ENCODE data around the gene POMT2. TPM values are rescaled to one million over a fixed set of nuclear protein-coding genes. Genes with fewer than 3 reads are reported as not detected.

POMT2 gene
- polyA plus RNA-seq, 1 of the 3 experiments (the other 2 are of a cell fraction), result 19.9 TPM

DNA sequence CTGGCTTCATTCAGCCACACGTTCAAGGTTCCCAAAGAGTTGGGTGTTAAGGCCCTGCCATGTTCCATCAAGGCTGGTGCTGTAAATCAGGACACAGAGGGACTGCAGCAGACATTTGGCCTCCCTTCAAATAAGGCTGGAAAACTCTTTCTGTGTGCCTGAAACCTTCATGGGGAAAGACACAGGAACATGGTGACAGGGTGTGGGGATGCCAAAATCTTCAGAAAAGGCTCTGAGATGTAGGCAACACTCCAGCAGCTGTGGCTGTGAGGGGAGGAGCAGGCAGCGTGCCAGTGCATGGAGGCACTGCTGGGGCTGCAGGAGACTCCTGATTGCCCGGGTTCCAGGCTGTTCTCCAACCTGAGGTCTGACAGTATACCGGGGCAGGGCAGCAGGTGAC is 15.0 kb downstream of the POMT2 start:
- peaks cover 4 to 27% of the 10 kb centered on the region in 2 experiments for H3K36me3 ChIP-seq (replicated peaks in 1 of 2; ENCODE audit: control insufficient read depth in 1 of 2, insufficient read depth in 2 of 2, low read length in 1 of 2)
- 100% methylated on average over 1 of the region's 4 CpGs for WGBS (ENCODE audit: low lambda C conversion rate)
- CTCF ChIA-PET, result interaction anchor here (1.2 to 3.2 kb wide), 3 partner anchors 10 to 156 kb away, joined by 3 to 40 read pairs (median 19); no protein-coding TSS in a partner anchor
- no peak overlapping the region for H3K9ac ChIP-seq
- TF ChIP-seq, protein P1, sequence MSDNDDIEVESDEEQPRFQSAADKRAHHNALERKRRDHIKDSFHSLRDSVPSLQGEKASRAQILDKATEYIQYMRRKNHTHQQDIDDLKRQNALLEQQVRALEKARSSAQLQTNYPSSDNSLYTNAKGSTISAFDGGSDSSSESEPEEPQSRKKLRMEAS (IDR thresholded peaks at IDR 0.05; ENCODE audit: low read depth), result no peak
- TF ChIP-seq, protein P2, sequence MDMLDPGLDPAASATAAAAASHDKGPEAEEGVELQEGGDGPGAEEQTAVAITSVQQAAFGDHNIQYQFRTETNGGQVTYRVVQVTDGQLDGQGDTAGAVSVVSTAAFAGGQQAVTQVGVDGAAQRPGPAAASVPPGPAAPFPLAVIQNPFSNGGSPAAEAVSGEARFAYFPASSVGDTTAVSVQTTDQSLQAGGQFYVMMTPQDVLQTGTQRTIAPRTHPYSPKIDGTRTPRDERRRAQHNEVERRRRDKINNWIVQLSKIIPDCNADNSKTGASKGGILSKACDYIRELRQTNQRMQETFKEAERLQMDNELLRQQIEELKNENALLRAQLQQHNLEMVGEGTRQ (IDR thresholded peaks at IDR 0.05; ENCODE audit: borderline replicate concordance, low read depth, low read length), result no peak
- TF ChIP-seq RXRA (IDR thresholded peaks at IDR 0.05; ENCODE audit: borderline replicate concordance, low read depth) (no peak), POLR2AphosphoS5 (IDR thresholded peaks at IDR 0.05; ENCODE audit: low read depth, low read length) (no peak), MEF2A (IDR thresholded peaks at IDR 0.05; ENCODE audit: borderline replicate concordance, low read depth) (no peak), NFIC (IDR thresholded peaks at IDR 0.05; ENCODE audit: borderline replicate concordance) (no peak), ELF1 (IDR thresholded peaks at IDR 0.05) (no peak), SIN3A (IDR thresholded peaks at IDR 0.05; ENCODE audit: borderline replicate concordance, low read depth, low read length) (no peak)
- no peak overlapping the region for H3K4me3 ChIP-seq (ENCODE audit: low read depth in 2 of 2, low read length in 1 of 2)
- DNase-seq, result no peak
- H3K4me1 ChIP-seq (ENCODE audit: control insufficient read depth in 1 of 2, insufficient read depth in 2 of 2, low read depth in 1 of 2, low read length in 1 of 2), result peaks cover 11 to 31% of the 10 kb centered on the region in 2 experiments
- no peak overlapping the region for H3K4me2 ChIP-seq
- H2AFZ ChIP-seq (ENCODE audit: low read depth), result no peak overlapping the region
- peak overlapping the region in 1 of 2 experiments; percentile 14; a peak in 1 of 4 replicates for H3K27ac ChIP-seq (ENCODE audit: low read depth in 2 of 2, low read length in 1 of 2)
- no peaks in the 10 kb centered on the region for H3K79me2 ChIP-seq (ENCODE audit: insufficient read depth)
- H3K27me3 ChIP-seq (ENCODE audit: insufficient read depth), result no peaks in the 10 kb centered on the region
- no peaks in the 10 kb centered on the region for H3K9me2 ChIP-seq
- POLR2A ChIA-PET, result no interaction called here
- peaks cover 24% of the 10 kb centered on the region for H3F3A ChIP-seq (replicated peaks; ENCODE audit: insufficient read depth)
- H4K20me1 ChIP-seq (ENCODE audit: insufficient read depth), result peaks cover 3% of the 10 kb centered on the region
- H3K9me3 ChIP-seq, result no peaks in the 10 kb centered on the region

DNA sequence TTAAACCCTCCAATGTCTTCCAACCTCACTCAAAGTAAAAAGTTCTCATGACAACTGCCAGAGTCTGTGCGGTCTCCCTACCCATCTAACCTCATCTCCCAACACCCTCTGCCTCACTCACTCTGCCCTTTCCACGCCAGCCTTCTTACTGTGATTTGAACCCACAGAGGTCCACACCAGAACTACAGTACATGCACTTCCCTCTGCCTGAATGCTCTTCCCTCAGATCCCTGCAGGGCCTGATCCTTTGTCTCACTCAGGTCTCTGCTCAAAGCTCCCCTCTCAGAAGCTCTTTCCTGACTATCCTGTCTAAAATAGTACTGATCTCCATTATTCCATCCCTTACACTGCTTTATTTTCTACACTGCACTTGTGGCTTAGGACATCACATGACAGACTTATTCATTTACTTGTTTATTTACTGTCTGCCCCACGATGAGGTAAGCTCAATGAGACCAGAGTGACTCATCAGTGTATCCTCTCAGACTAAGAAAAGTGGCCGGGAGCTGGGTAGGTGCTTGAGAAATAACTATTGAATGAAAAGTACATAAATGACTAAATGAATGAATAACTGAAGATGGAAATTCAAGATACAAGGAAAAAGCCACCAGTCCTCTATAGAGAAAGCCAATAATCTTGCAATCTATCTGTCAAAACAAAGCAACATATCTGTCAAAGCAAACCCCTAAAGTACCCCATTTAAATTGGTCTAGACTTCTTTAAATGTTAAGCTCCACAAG is 17.1 kb downstream of the POMT2 start:
- Histone ChIP-seq H3K27me3 (ENCODE audit: insufficient read depth) (no peaks in the 10 kb centered on the region), H3K79me2 (ENCODE audit: insufficient read depth) (no peaks in the 10 kb centered on the region), H3K36me3 (replicated peaks in 1 of 2; ENCODE audit: control insufficient read depth in 1 of 2, insufficient read depth in 2 of 2, low read length in 1 of 2) (peaks cover 0 to 45% of the 10 kb centered on the region in 2 experiments), H3K4me3 (ENCODE audit: low read depth in 2 of 2, low read length in 1 of 2) (0 out of 4 replicates have a peak overlapping the region, but pooled peaks of 1 of the 2 experiments have one; percentile 3), H3K4me1 (ENCODE audit: control insufficient read depth in 1 of 2, insufficient read depth in 2 of 2, low read depth in 1 of 2, low read length in 1 of 2) (peaks cover 11 to 31% of the 10 kb centered on the region in 2 experiments), H3K9me3 (no peaks in the 10 kb centered on the region), H3K4me2 (peak overlapping the region; percentile 56), H3K9ac (no peak overlapping the region), H4K20me1 (ENCODE audit: insufficient read depth) (peaks cover 3% of the 10 kb centered on the region), H3K27ac (ENCODE audit: low read depth in 2 of 2, low read length in 1 of 2) (peak overlapping the region; percentile 40 to 87; a peak in 3 of 4 replicates), H3F3A (replicated peaks; ENCODE audit: insufficient read depth) (peaks cover 24% of the 10 kb centered on the region), H2AFZ (ENCODE audit: low read depth) (no peak overlapping the region), H3K9me2 (no peaks in the 10 kb centered on the region)
- ChIA-PET POLR2A (interaction anchor here (1.2 kb wide), 1 partner anchor 12 kb away, joined by 4 read pairs; no protein-coding TSS in a partner anchor), CTCF (interaction anchor here (0.6 to 7.3 kb wide), 5 partner anchors 11 to 217 kb away, joined by 3 to 143 read pairs (median 3); no protein-coding TSS in a partner anchor)
- DNase-seq, result no peak
- WGBS (ENCODE audit: low lambda C conversion rate), result 43% methylated on average over 4 of the region's 4 CpGs
- TF ChIP-seq TAF1 (IDR thresholded peaks at IDR 0.05; ENCODE audit: borderline replicate concordance, low read depth, low read length), result no peak
- TF ChIP-seq, protein P3, sequence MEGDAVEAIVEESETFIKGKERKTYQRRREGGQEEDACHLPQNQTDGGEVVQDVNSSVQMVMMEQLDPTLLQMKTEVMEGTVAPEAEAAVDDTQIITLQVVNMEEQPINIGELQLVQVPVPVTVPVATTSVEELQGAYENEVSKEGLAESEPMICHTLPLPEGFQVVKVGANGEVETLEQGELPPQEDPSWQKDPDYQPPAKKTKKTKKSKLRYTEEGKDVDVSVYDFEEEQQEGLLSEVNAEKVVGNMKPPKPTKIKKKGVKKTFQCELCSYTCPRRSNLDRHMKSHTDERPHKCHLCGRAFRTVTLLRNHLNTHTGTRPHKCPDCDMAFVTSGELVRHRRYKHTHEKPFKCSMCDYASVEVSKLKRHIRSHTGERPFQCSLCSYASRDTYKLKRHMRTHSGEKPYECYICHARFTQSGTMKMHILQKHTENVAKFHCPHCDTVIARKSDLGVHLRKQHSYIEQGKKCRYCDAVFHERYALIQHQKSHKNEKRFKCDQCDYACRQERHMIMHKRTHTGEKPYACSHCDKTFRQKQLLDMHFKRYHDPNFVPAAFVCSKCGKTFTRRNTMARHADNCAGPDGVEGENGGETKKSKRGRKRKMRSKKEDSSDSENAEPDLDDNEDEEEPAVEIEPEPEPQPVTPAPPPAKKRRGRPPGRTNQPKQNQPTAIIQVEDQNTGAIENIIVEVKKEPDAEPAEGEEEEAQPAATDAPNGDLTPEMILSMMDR (IDR thresholded peaks at IDR 0.05), result no peak
- TF ChIP-seq TEAD4 (IDR thresholded peaks at IDR 0.05; ENCODE audit: borderline replicate concordance, insufficient read depth), result no peak
- TF ChIP-seq FOXM1 (IDR thresholded peaks at IDR 0.05; ENCODE audit: low read depth), result no peak
- TF ChIP-seq, protein P4, sequence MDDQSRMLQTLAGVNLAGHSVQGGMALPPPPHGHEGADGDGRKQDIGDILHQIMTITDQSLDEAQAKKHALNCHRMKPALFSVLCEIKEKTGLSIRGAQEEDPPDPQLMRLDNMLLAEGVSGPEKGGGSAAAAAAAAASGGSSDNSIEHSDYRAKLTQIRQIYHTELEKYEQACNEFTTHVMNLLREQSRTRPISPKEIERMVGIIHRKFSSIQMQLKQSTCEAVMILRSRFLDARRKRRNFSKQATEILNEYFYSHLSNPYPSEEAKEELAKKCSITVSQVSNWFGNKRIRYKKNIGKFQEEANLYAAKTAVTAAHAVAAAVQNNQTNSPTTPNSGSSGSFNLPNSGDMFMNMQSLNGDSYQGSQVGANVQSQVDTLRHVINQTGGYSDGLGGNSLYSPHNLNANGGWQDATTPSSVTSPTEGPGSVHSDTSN (IDR thresholded peaks at IDR 0.05), result peak; percentile 68; the same call in 1 of the 2 replicates
- TF ChIP-seq MEF2A (IDR thresholded peaks at IDR 0.05; ENCODE audit: borderline replicate concordance, low read depth), result no peak
- TF ChIP-seq NRF1 (IDR thresholded peaks at IDR 0.05; ENCODE audit: low read depth, low read length), result no peak
- peak; percentile 20; the same call in 1 of the 2 replicates for TF ChIP-seq NFIC (IDR thresholded peaks at IDR 0.05; ENCODE audit: borderline replicate concordance)
- no peak for TF ChIP-seq SIN3A (IDR thresholded peaks at IDR 0.05; ENCODE audit: borderline replicate concordance, low read depth, low read length)
- TF ChIP-seq EP300 (IDR thresholded peaks at IDR 0.05; ENCODE audit: borderline replicate concordance in 1 of 2, low read depth in 1 of 2, low read length in 1 of 2), result peak in 1 of 2 experiments; percentile 46; a peak in 1 of 4 replicates
- TF ChIP-seq, protein P2 (IDR thresholded peaks at IDR 0.05; ENCODE audit: borderline replicate concordance, low read depth, low read length), result no peak
- no peak for TF ChIP-seq MXI1 (IDR thresholded peaks at IDR 0.05; ENCODE audit: low read depth, low read length)
- TF ChIP-seq SMC3 (IDR thresholded peaks at IDR 0.05; ENCODE audit: low read depth, low read length), result no peak
- 0 out of 2 replicates have a peak, but pooled peaks have one; percentile 27 for TF ChIP-seq RXRA (IDR thresholded peaks at IDR 0.05; ENCODE audit: borderline replicate concordance, low read depth)
- TF ChIP-seq EZH2phosphoT487 (IDR thresholded peaks at IDR 0.05; ENCODE audit: borderline replicate concordance, low read depth), result no peak

Measured in SK-N-SH (cell line).